ENCODE results near the gene ACP3. TPM values are rescaled to one million over a fixed set of nuclear protein-coding genes. Genes with fewer than 3 reads are reported as not detected.

Gene ACP3
- polyA plus RNA-seq, 1 donor (not counting 4 experiments of a cell fraction or from before 2014, with no cell fraction given), result 1.3 TPM

DNA sequence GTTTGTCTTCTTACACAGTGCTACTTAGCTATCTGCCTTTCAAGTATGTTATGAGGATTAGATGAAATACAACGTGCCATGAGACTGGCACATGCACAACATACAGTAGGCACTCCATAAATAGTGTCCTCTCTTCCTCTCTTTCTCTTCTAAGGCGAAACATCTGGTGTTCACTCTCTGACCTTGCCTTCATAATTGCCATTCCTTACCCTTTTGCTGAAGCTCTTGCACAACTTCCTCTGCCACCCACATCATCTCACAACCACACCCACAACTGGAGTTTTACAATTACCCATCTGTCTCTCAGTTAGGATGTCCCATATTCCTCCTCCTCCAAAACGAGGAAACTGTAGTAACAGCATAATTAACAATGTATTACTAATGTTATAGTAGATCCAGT is 26.4 kb upstream of the ACP3 start:
- no peaks in the 10 kb centered on the region for H3K36me3 ChIP-seq (ENCODE audit: control insufficient read depth in 2 of 2, extremely low read depth in 1 of 2, insufficient read depth in 2 of 2, low read length in 2 of 2)
- H2AFZ ChIP-seq (ENCODE audit: control insufficient read depth, low read length), result no peak overlapping the region
- H3K27ac ChIP-seq (ENCODE audit: control insufficient read depth, insufficient read depth, low read length), result no peak overlapping the region
- FAIRE-seq (peak; percentile 23), DNase-seq (ENCODE audit: low read depth, low spot score) (no peak)
- dilution Hi-C loops (cut with MboI; ENCODE audit: extremely low pct_ligation_motif_present, low sequenced_read_pairs), result no loop called here
- no peaks in the 10 kb centered on the region for H3K9me1 ChIP-seq (ENCODE audit: control insufficient read depth, extremely low read depth, insufficient read depth, low read length)
- H3K79me2 ChIP-seq (ENCODE audit: control insufficient read depth, insufficient read depth, low read length), result no peaks in the 10 kb centered on the region
- no peaks in the 10 kb centered on the region for H4K20me1 ChIP-seq (ENCODE audit: control insufficient read depth, extremely low read depth, insufficient read depth, low read length)
- H3K4me2 ChIP-seq (ENCODE audit: control insufficient read depth, extremely low read depth, insufficient read depth, low read depth, low read length), result no peak overlapping the region
- no peaks in the 10 kb centered on the region for H3K4me1 ChIP-seq (ENCODE audit: control insufficient read depth, extremely low read depth, insufficient read depth, low read length)
- no peaks in the 10 kb centered on the region for H3K27me3 ChIP-seq (ENCODE audit: control insufficient read depth, extremely low read depth, insufficient read depth, low read length)
- TF ChIP-seq EZH2 (IDR thresholded peaks at IDR 0.05; ENCODE audit: low read length), result no peak
- TF ChIP-seq, protein P1, sequence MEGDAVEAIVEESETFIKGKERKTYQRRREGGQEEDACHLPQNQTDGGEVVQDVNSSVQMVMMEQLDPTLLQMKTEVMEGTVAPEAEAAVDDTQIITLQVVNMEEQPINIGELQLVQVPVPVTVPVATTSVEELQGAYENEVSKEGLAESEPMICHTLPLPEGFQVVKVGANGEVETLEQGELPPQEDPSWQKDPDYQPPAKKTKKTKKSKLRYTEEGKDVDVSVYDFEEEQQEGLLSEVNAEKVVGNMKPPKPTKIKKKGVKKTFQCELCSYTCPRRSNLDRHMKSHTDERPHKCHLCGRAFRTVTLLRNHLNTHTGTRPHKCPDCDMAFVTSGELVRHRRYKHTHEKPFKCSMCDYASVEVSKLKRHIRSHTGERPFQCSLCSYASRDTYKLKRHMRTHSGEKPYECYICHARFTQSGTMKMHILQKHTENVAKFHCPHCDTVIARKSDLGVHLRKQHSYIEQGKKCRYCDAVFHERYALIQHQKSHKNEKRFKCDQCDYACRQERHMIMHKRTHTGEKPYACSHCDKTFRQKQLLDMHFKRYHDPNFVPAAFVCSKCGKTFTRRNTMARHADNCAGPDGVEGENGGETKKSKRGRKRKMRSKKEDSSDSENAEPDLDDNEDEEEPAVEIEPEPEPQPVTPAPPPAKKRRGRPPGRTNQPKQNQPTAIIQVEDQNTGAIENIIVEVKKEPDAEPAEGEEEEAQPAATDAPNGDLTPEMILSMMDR (optimal IDR thresholded peaks at IDR 0.05 in 1 of 3, IDR thresholded peaks at IDR 0.05 in 1 of 3, conservative IDR thresholded peaks at IDR 0.05 in 1 of 3; ENCODE audit: extremely low read depth in 1 of 3, insufficient read depth in 2 of 3, low read length in 3 of 3), result no peak
- no peaks in the 10 kb centered on the region for H3K9me3 ChIP-seq (ENCODE audit: control insufficient read depth, low read depth, low read length)
- H3K9ac ChIP-seq (ENCODE audit: control insufficient read depth, extremely low read depth, insufficient read depth, low read length), result no peak overlapping the region
- no peak overlapping the region for H3K4me3 ChIP-seq (ENCODE audit: control insufficient read depth in 2 of 3, extremely low read depth in 1 of 3, insufficient read depth in 2 of 3, low read depth in 1 of 3, low read length in 3 of 3)

DNA sequence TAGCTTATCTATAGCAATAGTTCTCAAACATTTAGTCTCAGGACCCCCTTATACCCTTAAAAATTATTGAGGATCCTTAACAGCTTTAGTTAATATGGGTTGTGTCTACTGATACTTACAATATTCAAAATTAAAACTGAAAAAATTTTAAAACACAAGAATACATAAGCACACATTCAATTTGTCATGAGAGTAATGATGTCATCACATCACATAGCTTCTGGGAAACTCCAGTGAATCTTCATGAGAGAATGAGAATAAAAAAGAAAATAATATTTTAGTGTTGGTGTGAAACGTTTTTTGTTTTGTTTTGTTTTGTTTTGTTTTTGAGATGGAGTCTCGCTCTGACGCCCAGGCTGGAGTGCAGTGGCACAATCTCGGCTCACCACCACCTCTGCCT is 25.2 kb upstream of the ACP3 start:
- H3K27me3 ChIP-seq (ENCODE audit: control insufficient read depth, extremely low read depth, insufficient read depth, low read length), result no peaks in the 10 kb centered on the region
- no peak overlapping the region for H2AFZ ChIP-seq (ENCODE audit: control insufficient read depth, low read length)
- H3K36me3 ChIP-seq (ENCODE audit: control insufficient read depth in 2 of 2, extremely low read depth in 1 of 2, insufficient read depth in 2 of 2, low read length in 2 of 2), result no peaks in the 10 kb centered on the region
- no peak overlapping the region for H3K4me2 ChIP-seq (ENCODE audit: control insufficient read depth, extremely low read depth, insufficient read depth, low read depth, low read length)
- H3K4me1 ChIP-seq (ENCODE audit: control insufficient read depth, extremely low read depth, insufficient read depth, low read length), result no peaks in the 10 kb centered on the region
- FAIRE-seq, result no peak
- no peaks in the 10 kb centered on the region for H3K79me2 ChIP-seq (ENCODE audit: control insufficient read depth, insufficient read depth, low read length)
- H3K9ac ChIP-seq (ENCODE audit: control insufficient read depth, extremely low read depth, insufficient read depth, low read length), result no peak overlapping the region
- H3K27ac ChIP-seq (ENCODE audit: control insufficient read depth, insufficient read depth, low read length), result no peak overlapping the region
- no peaks in the 10 kb centered on the region for H3K9me3 ChIP-seq (ENCODE audit: control insufficient read depth, low read depth, low read length)
- H3K4me3 ChIP-seq (ENCODE audit: control insufficient read depth in 2 of 3, extremely low read depth in 1 of 3, insufficient read depth in 2 of 3, low read depth in 1 of 3, low read length in 3 of 3), result no peak overlapping the region
- TF ChIP-seq, protein P1 (optimal IDR thresholded peaks at IDR 0.05 in 1 of 3, IDR thresholded peaks at IDR 0.05 in 1 of 3, conservative IDR thresholded peaks at IDR 0.05 in 1 of 3; ENCODE audit: extremely low read depth in 1 of 3, insufficient read depth in 2 of 3, low read length in 3 of 3), result no peak
- no peak for TF ChIP-seq EZH2 (IDR thresholded peaks at IDR 0.05; ENCODE audit: low read length)
- no peaks in the 10 kb centered on the region for H4K20me1 ChIP-seq (ENCODE audit: control insufficient read depth, extremely low read depth, insufficient read depth, low read length)
- no peaks in the 10 kb centered on the region for H3K9me1 ChIP-seq (ENCODE audit: control insufficient read depth, extremely low read depth, insufficient read depth, low read length)
- no peak for DNase-seq (ENCODE audit: low read depth, low spot score)
- dilution Hi-C loops (cut with MboI; ENCODE audit: extremely low pct_ligation_motif_present, low sequenced_read_pairs), result no loop called here

Data from keratinocyte (primary cell).